ENCODE results near the gene PTCSC3. TPM values are rescaled to one million over a fixed set of nuclear protein-coding genes. Genes with fewer than 3 reads are reported as not detected.

Gene PTCSC3
- total and polyA plus RNA-seq, 8 donors = 1.5 to 4.6 (median 2.6) TPM; not detected in 1

DNA sequence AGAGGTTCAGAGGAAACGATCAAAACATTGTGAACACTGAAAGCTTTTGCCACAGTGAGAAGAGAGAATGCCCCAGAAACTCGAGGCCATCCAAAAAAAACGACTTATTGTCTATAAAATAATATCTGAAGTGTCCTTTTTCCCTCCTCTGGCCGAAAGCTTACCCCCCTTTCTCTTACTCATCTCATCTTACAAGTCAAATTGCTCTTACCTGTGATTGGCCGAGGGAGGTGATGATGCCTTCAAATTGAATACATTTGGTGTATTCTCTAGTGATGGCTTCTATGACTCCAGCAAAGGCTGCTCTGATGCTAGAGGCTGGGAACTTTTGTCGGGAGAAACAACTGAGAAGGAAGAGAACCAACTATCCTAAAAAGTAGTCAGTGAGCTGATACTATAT, 90.7 kb downstream of the PTCSC3 start:
- ATAC-seq (no peak), DNase-seq (no peak)
- Histone ChIP-seq H3K9me3 (no peaks in the 10 kb centered on the region), H3K27me3 (no peaks in the 10 kb centered on the region), H3K36me3 (no peaks in the 10 kb centered on the region), H3K4me1 (no peaks in the 10 kb centered on the region), H3K27ac (no peak overlapping the region), H3K4me3 (no peak overlapping the region)
- TF ChIP-seq, protein P1, sequence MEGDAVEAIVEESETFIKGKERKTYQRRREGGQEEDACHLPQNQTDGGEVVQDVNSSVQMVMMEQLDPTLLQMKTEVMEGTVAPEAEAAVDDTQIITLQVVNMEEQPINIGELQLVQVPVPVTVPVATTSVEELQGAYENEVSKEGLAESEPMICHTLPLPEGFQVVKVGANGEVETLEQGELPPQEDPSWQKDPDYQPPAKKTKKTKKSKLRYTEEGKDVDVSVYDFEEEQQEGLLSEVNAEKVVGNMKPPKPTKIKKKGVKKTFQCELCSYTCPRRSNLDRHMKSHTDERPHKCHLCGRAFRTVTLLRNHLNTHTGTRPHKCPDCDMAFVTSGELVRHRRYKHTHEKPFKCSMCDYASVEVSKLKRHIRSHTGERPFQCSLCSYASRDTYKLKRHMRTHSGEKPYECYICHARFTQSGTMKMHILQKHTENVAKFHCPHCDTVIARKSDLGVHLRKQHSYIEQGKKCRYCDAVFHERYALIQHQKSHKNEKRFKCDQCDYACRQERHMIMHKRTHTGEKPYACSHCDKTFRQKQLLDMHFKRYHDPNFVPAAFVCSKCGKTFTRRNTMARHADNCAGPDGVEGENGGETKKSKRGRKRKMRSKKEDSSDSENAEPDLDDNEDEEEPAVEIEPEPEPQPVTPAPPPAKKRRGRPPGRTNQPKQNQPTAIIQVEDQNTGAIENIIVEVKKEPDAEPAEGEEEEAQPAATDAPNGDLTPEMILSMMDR (IDR thresholded peaks at IDR 0.05) = no peak
- intact Hi-C loops (cut with DNase I) = no loop called here

Other genes starting within 250 kb of the PTCSC3 start
- gene MBIP, start 143.9 kb upstream of the PTCSC3 start, total RNA-seq = 100 to 1,000 TPM in 1 of 2 donors, 10 to 100 TPM in 1; 85.1 to 140 TPM
- 100 to 1,000 TPM; 140 to 188 (median 160) TPM for gene MBIP, start 143.9 kb upstream of the PTCSC3 start, polyA plus RNA-seq (ENCODE audit: insufficient read length in 6 of 6)

All from left lung (tissue), 10 donors.